GM21786 (cell line): ENCODE measurements around the gene C1orf87.

Experiments used
- ATAC-seq: cut with Tn5 transposase; IDR thresholded peaks from one replicate; pipeline ENCODE4 v1.9.1; 2021; ENCODE audit not compliant: unreplicated experiment

The C1orf87 gene

GRCh38 chr1:59952065-59952464, 121.5 kb downstream of the C1orf87 start:
- no peak for ATAC-seq

GRCh38 chr1:59949648-59950047, 123.9 kb downstream of the C1orf87 start:
- no peak for ATAC-seq

- ATAC-seq: no peak
These were observed 124.6 kb downstream of the C1orf87 start for GRCh38 chr1:59948990-59949389.

- peak; percentile 91 for ATAC-seq
These were observed 126.3 kb downstream of the C1orf87 start for GRCh38 chr1:59947047-59947938.

- no peak for ATAC-seq
These were observed 127.8 kb downstream of the C1orf87 start for GRCh38 chr1:59945790-59946189.
